HG03565 (cell line): Measurements from ENCODE around the gene SNN.

Source experiments
- ATAC-seq: cut with Tn5 transposase; IDR thresholded peaks from one replicate; pipeline ENCODE4 v1.9.1; 2021; ENCODE audit warnings: mild to moderate bottlenecking, moderate library complexity; ENCODE audit not compliant: unreplicated experiment

SNN gene

GRCh38 chr16:11635113-11635652 lies 33.1 kb upstream of the SNN start:
- no peak for ATAC-seq

- ATAC-seq, result no peak
These were observed 32.5 kb upstream of the SNN start for GRCh38 chr16:11635679-11636171.

- ATAC-seq, result no peak
These were observed 32.0 kb upstream of the SNN start for GRCh38 chr16:11636172-11636721.

DNA sequence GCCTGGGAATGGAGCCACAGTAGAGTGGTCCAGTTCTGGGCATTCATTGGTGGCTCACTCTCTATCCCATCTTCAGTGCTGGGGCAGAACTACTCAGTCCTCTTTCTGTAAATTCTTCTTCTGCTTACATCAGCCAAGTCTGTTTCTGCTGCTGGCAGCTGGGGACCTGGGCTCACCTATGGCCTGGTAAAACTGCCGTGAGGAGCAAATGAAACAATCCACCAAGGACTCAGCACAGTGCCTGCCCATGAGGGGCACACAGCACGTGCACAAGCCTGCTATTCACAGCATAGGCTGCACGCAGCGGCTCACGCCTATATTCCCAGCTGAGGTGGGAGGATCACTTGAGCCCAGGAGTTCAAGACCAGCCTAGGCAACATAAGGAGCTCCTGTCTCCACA lies 30.9 kb upstream of the SNN start:
- no peak for ATAC-seq

DNA sequence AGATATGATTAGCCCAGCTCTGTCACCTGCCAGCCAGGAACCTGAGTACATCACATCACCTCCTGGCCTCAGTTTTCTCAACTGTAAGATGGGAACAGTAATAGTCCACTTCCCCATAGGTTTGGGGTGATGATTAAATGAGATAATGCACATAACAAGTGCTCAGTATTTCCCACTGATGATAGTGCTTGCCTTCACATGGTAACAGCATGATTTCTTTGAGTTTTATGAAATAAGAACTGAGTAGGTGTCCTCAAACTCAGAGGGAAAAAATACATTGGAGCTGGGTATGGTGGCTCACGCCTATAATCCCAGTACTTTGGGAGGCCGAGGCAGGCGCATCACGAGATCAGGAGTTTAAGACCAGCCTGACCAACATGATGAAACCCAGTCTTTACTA lies 30.1 kb upstream of the SNN start:
- no peak for ATAC-seq

DNA sequence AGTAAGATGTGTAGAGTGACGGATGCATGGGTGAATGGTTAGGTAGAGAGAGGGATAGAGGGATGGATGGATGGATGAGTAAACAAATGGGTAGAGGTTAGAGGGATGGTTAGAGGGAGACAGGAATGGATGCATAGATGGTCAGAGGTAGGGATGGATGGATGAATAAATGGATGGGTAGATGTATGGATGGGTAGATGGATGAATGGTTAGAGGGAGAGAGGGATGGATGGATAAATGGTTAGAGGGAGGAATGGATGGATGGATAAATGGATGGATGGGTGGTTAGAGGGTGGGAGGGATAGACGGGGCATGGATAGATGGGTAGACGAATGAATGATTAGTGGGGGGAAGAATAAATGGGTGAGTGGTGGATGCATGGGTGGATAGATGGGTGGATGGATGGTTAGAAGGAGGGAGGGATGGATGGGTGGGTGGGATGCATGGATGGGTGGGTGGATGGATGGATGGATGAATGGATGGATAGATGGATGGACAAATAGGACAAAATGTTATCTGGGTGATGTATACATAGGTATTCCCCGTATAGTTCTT lies 29.2 kb upstream of the SNN start:
- ATAC-seq, result no peak

GRCh38 chr16:11639925-11640899 lies 28.0 kb upstream of the SNN start:
- ATAC-seq, result no peak

DNA sequence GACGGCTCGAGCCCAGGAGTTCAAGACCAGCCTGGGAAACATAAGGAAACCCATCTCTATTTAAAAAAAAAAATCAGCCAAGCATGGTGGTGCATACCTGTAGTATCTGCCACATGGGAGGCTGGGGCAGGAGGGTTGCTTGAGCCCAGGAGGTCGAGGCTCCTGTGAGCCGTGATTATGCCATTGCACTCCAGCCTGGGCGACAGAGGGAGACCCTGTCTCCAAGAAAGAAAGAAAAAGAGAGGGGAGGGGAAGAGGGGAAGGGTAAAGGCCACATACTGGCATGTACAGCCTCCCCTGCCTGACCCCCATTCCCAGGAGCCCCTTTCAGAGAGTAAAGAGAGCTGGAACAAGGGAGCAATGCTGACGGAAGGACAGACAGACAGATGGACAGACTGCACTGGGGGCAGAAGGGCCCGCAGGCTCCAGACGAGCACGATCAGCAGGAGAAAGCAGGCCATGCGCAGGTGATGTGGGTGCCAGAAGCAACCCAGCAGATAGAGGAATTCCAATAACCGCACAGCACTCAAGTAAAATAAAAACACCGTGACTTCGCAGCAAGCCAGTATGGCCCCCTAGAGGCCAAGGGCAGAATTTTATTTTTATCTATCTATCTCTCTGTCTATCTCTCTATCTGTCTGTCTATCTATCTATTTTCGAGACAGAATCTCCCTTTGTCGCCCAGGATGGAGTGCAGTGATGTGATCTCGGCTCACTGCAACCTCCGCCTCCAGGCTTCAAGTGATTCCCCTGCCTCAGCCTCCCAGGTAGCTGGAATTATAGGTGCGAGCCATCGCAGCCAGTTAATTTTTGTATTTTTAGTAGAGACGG lies 27.1 kb upstream of the SNN start:
- ATAC-seq, result no peak

DNA sequence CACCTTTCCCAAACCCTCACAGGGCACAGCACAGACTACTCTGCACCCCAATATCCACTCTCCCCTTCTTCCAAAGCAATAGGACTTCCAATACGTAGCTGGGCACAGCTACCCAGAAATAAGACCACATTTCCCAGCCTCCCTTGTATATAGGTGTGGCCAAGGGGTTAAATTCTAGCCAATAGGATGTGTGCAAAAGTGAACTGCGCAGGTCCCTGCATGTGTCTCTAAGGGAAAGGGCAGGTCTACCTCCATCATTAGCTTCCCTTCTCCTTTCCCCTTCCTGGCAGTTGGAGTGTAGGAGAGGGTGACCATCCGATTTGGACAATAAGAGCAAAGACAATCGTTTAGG lies 25.5 kb upstream of the SNN start:
- ATAC-seq, result no peak

DNA sequence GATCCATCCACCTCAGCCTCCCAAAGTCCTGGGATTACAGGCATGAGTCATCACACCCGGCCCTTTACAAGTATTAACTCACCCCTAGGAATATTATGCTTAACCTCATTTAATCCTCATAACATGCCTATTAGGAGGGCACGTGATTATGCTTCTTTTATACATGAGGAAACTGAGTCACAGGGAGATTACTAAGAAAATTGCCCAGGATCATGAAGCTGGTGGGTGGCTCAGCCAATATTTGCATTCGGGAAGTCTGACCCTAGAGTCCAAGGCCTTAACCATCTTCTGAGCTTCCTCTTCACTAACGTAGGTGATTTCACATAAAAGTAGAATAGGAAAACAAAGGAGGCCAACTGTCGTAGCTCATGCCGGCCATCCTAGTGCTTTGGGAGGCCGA lies 19.0 kb upstream of the SNN start:
- no peak for ATAC-seq

DNA sequence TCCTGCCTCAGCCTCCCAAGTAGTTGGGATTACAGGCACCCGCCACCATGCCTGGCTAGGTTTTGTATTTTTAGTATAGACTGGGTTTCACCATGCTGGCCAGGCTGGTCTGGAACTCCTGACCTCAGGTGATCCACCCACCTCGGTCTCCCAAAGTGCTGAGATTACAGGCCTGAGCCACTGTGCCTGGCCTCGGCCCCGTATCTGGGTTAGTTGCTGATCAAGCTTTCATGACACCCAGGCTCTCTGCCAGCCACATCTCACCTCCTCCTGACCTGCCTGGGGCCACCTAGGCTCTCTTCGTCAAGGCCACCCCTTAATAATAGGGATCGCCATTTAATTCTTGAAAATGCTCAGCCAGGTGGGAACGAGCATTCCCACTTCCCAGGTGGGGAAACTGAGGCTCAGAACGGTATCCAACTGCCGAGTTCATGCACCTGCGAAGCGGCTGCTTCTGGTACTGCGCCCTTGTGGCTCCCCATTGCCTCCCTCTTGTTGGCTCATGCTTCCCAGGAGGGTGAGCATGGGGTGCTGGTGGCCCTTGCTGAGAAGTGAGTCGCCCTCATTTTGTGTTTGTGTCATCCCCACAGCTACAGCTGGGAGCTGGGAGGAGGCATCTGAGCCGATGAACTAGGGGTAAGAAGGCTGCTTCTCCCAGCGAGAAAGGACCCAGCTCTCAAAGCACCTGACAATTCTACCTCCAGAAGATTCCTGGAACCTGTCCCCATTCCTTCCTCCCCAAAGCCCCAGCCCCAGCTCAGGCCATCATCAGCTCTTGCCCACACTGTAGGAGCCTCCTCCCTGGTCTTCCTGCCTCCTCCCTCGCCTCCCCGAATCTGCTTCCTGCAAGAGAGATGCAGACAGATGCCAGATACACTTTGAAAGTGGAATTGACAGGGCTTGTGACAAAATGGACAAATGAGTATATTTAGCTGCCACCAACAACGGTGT lies 17.3 kb upstream of the SNN start:
- no peak for ATAC-seq

DNA sequence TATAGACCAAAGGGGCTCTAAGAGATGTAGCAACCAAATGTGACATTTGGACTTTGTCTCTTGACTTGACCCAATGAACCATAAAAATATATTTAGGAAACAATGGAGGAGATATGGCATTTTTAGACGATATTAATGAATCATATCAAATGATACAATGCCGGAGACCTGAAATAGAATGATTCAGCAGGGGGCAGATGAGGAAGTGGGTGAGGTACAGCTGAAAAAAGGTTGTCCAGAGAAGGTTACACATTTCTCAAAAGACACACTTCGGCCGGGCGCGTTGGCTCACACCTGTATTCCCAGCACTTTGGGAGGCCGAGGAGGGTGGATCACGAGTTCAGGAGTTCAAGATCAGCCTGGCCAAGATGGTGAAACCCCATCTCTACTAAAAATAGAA lies 16.5 kb upstream of the SNN start:
- ATAC-seq, result no peak

DNA sequence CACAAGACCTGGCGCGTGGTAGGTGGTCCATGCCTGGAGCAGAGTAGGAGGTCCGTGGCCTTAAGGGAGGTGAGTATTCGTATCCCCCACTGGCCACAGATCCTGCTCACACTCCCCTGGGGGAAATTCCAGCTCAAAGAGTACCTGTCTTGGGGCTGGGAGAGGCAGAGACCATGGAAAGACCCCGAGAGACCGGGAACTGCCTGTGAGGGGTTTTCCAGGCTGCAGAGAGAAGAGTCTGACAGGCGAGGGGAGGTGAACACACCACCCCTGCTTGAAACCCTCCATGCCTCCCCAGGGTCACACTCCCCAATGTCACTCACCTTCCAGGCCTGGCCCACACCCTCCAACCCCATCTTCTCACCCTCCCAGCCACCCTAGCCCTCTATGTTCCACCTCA lies 12.6 kb upstream of the SNN start:
- ATAC-seq, result no peak

DNA sequence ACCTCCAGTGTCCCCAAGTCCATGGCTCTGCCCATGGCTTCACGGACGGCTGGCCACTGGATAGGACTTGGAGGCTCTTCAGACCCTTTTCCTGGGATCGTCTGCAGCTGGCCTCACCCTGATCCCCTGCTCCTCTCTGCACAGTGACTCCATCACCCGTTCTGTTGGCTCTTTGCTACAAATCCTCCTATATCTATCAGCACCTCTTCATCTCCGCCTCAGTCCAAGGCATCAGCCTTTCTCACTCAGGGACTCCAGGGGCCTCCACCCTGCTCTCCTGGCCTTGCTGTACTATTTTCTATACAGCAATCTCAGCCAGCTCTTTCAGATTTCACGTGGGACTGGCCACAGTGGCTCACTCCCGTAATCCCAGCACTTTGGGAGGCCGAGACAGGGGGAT lies 10.7 kb upstream of the SNN start:
- no peak for ATAC-seq

GRCh38 chr16:11658896-11659708 lies 9.2 kb upstream of the SNN start:
- no peak for ATAC-seq

DNA sequence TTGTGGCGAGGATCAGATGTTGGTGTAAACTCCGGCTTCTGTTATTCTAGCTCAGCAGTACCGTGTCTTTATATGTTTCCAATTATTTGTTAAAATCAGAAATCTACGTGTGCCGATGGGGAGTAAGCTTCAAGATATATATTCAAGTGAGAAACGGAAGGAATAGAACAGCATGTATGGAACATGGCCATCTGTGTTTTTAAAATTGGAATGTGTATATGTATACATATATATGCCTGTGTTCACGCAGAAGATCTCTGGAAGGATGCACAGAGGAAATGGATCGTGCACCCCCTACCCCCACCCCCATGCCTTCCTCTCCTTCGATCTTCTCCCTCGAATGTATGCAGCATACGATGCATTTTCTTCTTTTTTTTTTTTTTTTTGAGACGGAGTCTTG lies 7.7 kb upstream of the SNN start:
- ATAC-seq, result no peak

DNA sequence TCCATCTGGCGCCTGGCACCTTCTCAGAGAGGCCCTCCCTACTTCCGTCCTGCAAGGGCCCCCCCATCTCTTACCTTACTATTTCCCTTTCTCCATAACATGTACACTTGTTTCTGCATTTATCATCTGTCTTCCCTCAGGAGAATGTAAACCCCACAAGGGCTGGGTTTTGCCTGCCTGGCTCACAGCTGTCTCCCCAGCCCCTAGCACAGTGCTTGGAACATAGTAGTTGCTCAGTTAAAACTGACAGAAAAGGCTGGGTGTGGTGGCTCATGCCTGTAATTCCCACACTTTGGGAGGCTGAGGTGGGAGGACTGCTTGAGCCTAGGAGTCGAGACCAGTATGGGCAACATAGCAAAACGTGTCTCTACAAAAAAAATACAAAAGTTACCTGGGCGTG lies 5.7 kb upstream of the SNN start:
- ATAC-seq, result no peak

- no peak for ATAC-seq
These were observed 3.2 kb upstream of the SNN start for GRCh38 chr16:11665071-11665491.
